ENCODE measurements around the gene UPB1.
"Not testable (repeated sequence)": the region's sequence is repeated elsewhere in the genome, so short reads cannot be mapped to it uniquely, and the experiment has no call there.

The UPB1 gene

DNA sequence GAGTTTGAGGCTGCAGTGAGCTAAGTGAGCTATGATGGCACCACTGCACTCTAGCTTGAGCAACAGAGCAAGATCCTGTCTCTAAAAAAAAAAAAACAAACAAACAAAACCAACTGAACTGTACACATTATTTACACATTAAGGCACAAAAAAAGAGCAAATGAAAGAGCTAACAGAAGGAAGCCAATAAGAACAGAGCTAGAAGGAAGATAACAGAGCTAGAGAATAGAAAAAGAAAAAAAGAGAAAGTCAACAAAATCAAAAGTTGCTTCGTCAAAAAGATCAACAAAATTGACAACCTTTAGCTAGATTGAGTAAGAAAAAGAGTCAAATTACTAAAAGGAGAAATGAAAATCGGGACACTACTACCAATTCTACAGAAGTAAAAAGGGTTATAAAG lies 34.8 kb downstream of the UPB1 start:
- peaks cover 4% of the 10 kb centered on the region for H3K4me1 ChIP-seq (ENCODE audit: insufficient read depth, low read length, poor library complexity, severe bottlenecking)
- H2AFZ ChIP-seq (ENCODE audit: low read length) = no peak overlapping the region
- H3K36me3 ChIP-seq (ENCODE audit: insufficient read depth, low read length) = no peaks in the 10 kb centered on the region
- H3K9me2 ChIP-seq (replicated peaks; ENCODE audit: low read depth, low read length) = no peaks in the 10 kb centered on the region
- no peak for TF ChIP-seq CTCF (conservative IDR thresholded peaks at IDR 0.05; ENCODE audit: low read length)
- TF ChIP-seq EZH2phosphoT487 (IDR thresholded peaks at IDR 0.05; ENCODE audit: borderline replicate concordance) = no peak
- H3K9ac ChIP-seq (ENCODE audit: low read depth, low read length, poor library complexity, severe bottlenecking) = no peak overlapping the region
- no peaks in the 10 kb centered on the region for H3K9me3 ChIP-seq (ENCODE audit: insufficient read depth, low read depth, low read length)
- no peaks in the 10 kb centered on the region for H3K27me3 ChIP-seq (ENCODE audit: insufficient read depth, low read length, poor library complexity, severe bottlenecking)
- H3F3A ChIP-seq (ENCODE audit: low read depth) = no peaks in the 10 kb centered on the region
- H3K4me3 ChIP-seq (ENCODE audit: low read length, poor library complexity, severe bottlenecking) = no peak overlapping the region
- no peak overlapping the region for H3K4me2 ChIP-seq (ENCODE audit: low read depth, low read length, poor library complexity, severe bottlenecking)
- H4K20me1 ChIP-seq (ENCODE audit: insufficient read depth, low read length, poor library complexity, severe bottlenecking) = no peaks in the 10 kb centered on the region
- H3K79me2 ChIP-seq (ENCODE audit: insufficient read depth, low read length) = no peaks in the 10 kb centered on the region

DNA sequence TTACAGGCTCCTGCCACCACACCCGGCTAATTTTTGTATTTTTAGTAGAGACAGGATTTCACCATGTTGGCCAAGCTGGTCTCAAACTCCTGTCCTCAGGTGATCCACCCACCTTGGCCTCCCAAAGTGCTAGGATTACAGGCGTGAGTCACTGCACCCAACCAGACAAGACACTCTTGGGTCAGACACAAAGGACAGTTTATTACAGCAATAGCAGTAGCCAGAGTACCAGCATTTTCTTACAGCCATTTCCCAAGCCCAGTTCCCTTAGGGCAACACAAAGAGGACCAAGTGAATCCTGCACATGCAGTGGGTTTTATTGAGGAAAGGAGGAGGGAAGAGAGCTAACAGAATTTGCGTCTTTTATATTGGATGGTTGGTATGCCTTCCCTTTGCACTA lies 35.8 kb downstream of the UPB1 start:
- H3K9me2 ChIP-seq (replicated peaks; ENCODE audit: low read depth, low read length); H3K9me3 ChIP-seq (ENCODE audit: insufficient read depth, low read depth, low read length); H3K4me2 ChIP-seq (ENCODE audit: low read depth, low read length, poor library complexity, severe bottlenecking); H3K27me3 ChIP-seq (ENCODE audit: insufficient read depth, low read length, poor library complexity, severe bottlenecking); H4K20me1 ChIP-seq (ENCODE audit: insufficient read depth, low read length, poor library complexity, severe bottlenecking); H2AFZ ChIP-seq (ENCODE audit: low read length); H3K36me3 ChIP-seq (ENCODE audit: insufficient read depth, low read length); H3K4me1 ChIP-seq (ENCODE audit: insufficient read depth, low read length, poor library complexity, severe bottlenecking); H3K9ac ChIP-seq (ENCODE audit: low read depth, low read length, poor library complexity, severe bottlenecking); H3K79me2 ChIP-seq (ENCODE audit: insufficient read depth, low read length); H3F3A ChIP-seq (ENCODE audit: low read depth); H3K4me3 ChIP-seq (ENCODE audit: low read length, poor library complexity, severe bottlenecking): not testable (repeated sequence)

DNA sequence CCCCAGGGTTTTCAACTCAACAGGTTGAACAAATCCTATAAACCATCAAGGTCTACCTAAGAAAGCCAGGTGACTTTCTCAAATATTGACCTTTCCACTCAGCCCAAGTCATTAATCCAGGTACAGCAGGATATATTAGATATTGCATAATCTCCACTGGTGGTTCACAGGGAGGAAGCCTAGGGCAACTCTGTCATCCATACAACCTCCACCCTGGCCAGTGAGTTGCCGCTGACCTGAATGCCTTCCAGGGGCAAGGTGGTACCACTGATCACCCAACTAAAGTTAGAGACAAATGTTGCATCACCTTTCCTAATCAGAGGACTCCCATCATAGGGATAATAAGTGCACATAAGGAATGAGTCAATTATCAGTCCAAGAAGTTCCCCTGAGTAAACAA lies 36.9 kb downstream of the UPB1 start:
- TF ChIP-seq EZH2phosphoT487 (IDR thresholded peaks at IDR 0.05; ENCODE audit: borderline replicate concordance) = no peak
- no peak for TF ChIP-seq CTCF (conservative IDR thresholded peaks at IDR 0.05; ENCODE audit: low read length)
- Histone ChIP-seq H3K4me1 (ENCODE audit: insufficient read depth, low read length, poor library complexity, severe bottlenecking) (no peaks in the 10 kb centered on the region), H3K27me3 (ENCODE audit: insufficient read depth, low read length, poor library complexity, severe bottlenecking) (no peaks in the 10 kb centered on the region), H3F3A (ENCODE audit: low read depth) (no peaks in the 10 kb centered on the region), H2AFZ (ENCODE audit: low read length) (no peak overlapping the region), H3K36me3 (ENCODE audit: insufficient read depth, low read length) (no peaks in the 10 kb centered on the region), H3K4me3 (ENCODE audit: low read length, poor library complexity, severe bottlenecking) (no peak overlapping the region), H3K4me2 (ENCODE audit: low read depth, low read length, poor library complexity, severe bottlenecking) (no peak overlapping the region), H3K79me2 (ENCODE audit: insufficient read depth, low read length) (no peaks in the 10 kb centered on the region), H4K20me1 (ENCODE audit: insufficient read depth, low read length, poor library complexity, severe bottlenecking) (no peaks in the 10 kb centered on the region), H3K9me2 (replicated peaks; ENCODE audit: low read depth, low read length) (no peaks in the 10 kb centered on the region), H3K9me3 (ENCODE audit: insufficient read depth, low read depth, low read length) (no peaks in the 10 kb centered on the region), H3K9ac (ENCODE audit: low read depth, low read length, poor library complexity, severe bottlenecking) (no peak overlapping the region)

- Histone ChIP-seq H3F3A (ENCODE audit: low read depth) (no peaks in the 10 kb centered on the region), H3K4me2 (ENCODE audit: low read depth, low read length, poor library complexity, severe bottlenecking) (no peak overlapping the region), H3K9me3 (ENCODE audit: insufficient read depth, low read depth, low read length) (no peaks in the 10 kb centered on the region), H3K36me3 (ENCODE audit: insufficient read depth, low read length) (peaks cover 9% of the 10 kb centered on the region; the same call in 1 of the 2 replicates), H3K27me3 (ENCODE audit: insufficient read depth, low read length, poor library complexity, severe bottlenecking) (no peaks in the 10 kb centered on the region), H4K20me1 (ENCODE audit: insufficient read depth, low read length, poor library complexity, severe bottlenecking) (no peaks in the 10 kb centered on the region), H3K9me2 (replicated peaks; ENCODE audit: low read depth, low read length) (no peaks in the 10 kb centered on the region), H3K79me2 (ENCODE audit: insufficient read depth, low read length) (no peaks in the 10 kb centered on the region), H3K4me3 (ENCODE audit: low read length, poor library complexity, severe bottlenecking) (no peak overlapping the region), H2AFZ (ENCODE audit: low read length) (no peak overlapping the region), H3K4me1 (ENCODE audit: insufficient read depth, low read length, poor library complexity, severe bottlenecking) (no peaks in the 10 kb centered on the region), H3K9ac (ENCODE audit: low read depth, low read length, poor library complexity, severe bottlenecking) (no peak overlapping the region)
- TF ChIP-seq CTCF (conservative IDR thresholded peaks at IDR 0.05; ENCODE audit: low read length) (no peak), EZH2phosphoT487 (IDR thresholded peaks at IDR 0.05; ENCODE audit: borderline replicate concordance) (no peak)
These were observed 40.2 kb downstream of the UPB1 start for GRCh38 chr22:24535348-24535747.
